Heart left ventricle (tissue), 13 donors: Measurements from ENCODE around the gene HHATL.

Experiments
- POLR2A ChIP-seq, 2 donors: fragments of 450-650 bp; IDR thresholded peaks; one replicate each; pipeline ENCODE4 v1.6.1; 2017; ENCODE audit warnings: antibody characterized with exemption in 2 of 2, mild to moderate bottlenecking in 2 of 2, moderate library complexity in 2 of 2
- TF ChIP-seq, protein P1 (sequence below), 12 donors: fragments of 200-600 bp; sonication (generic) in 4 of 12; IDR thresholded peaks; one replicate each; pipeline versions ENCODE4 v1.5.0 to v1.8.0; 2018 to 2022; ENCODE audit warnings: antibody characterized with exemption in 12 of 12, mild to moderate bottlenecking in 5 of 12
- donor health status: ischemic (EF 13 %, LVEDD 7.1; RV severe dilation, severe dysfunction).
- donor health status: DM: no; HTN: yes; CAD: no.
- donor health status: DM: no; HTN: no; CAD: no.
- donor health status: ischemic (EF 25% LVEDD 6.9; RV normal size, moderate dysfunction).
- donor health status: ischemic (EF 25% LVEDD 5.7; RV mildly dilated, moderate dysfunction).
- donor health status: ischemic (EF 35%, LVEDD 5.7; RV mildly dilated, moderate dysfunction).
- donor health status: nonischemic (EF 11% LVEDD 7.7; RV severe dilation, severe dysfunction).
- donor health status: DM: yes; HTN: yes; CAD: no.
- donor health status: PGD.
- donor health status: ischemic (EF 29% LVEDD 5.4; RV normal size, mild dysfunction).
- donor health status: nonischemic (EF 23%, LVEDD 6.1; RV moderate dilation, normal function).

DNA sequence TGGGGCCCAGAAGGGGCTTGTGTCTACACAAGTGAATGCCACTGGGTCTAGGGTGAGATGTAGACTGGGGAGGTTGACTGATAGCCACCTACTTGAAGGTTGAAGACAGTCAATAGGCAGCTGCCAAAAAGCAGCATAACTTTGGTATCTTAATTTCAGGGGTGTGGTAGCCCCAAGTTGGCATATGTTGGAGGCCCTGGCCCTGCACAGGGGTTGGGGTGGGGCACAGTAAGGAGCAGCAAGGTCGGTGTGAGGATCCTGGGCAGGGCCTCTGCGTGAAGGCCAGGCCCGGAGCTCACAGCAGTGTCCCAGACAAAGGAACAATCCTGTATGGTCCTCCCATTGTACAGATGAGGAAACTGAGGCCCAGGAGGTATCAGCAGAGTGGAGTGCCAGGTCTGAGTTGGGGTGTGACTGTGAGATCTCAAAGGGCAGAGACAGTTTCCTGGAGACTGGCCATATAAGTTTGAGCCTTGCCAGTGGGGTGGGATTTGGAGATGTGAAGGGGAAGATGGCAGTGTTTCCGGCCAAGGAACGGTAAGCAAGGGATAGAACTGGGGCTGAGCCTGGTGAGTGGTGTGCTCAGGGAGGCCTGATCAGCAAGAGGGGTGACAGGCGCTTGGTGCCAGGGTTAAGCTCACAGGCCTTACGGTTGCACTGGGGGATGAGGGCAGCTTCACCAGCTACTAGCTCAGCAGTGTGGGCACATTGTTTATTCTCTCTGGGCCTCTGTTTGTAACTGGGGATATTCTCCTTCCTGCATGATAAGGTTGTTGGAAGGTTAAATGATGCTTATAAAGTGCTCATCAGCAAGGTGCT lies 15.6 kb downstream of the HHATL start:
- no peak for TF ChIP-seq POLR2A (IDR thresholded peaks at IDR 0.05)
- TF ChIP-seq, protein P1, sequence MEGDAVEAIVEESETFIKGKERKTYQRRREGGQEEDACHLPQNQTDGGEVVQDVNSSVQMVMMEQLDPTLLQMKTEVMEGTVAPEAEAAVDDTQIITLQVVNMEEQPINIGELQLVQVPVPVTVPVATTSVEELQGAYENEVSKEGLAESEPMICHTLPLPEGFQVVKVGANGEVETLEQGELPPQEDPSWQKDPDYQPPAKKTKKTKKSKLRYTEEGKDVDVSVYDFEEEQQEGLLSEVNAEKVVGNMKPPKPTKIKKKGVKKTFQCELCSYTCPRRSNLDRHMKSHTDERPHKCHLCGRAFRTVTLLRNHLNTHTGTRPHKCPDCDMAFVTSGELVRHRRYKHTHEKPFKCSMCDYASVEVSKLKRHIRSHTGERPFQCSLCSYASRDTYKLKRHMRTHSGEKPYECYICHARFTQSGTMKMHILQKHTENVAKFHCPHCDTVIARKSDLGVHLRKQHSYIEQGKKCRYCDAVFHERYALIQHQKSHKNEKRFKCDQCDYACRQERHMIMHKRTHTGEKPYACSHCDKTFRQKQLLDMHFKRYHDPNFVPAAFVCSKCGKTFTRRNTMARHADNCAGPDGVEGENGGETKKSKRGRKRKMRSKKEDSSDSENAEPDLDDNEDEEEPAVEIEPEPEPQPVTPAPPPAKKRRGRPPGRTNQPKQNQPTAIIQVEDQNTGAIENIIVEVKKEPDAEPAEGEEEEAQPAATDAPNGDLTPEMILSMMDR (IDR thresholded peaks at IDR 0.05): no peak
